ENCODE measurements around the gene BAIAP2. TPM values are rescaled to one million over a fixed set of nuclear protein-coding genes. Genes with fewer than 3 reads are reported as not detected.

Gene BAIAP2
- polyA plus RNA-seq, 2 of the 4 experiments (the other 2 are of a cell fraction) = 7.1 to 27.5 TPM

DNA sequence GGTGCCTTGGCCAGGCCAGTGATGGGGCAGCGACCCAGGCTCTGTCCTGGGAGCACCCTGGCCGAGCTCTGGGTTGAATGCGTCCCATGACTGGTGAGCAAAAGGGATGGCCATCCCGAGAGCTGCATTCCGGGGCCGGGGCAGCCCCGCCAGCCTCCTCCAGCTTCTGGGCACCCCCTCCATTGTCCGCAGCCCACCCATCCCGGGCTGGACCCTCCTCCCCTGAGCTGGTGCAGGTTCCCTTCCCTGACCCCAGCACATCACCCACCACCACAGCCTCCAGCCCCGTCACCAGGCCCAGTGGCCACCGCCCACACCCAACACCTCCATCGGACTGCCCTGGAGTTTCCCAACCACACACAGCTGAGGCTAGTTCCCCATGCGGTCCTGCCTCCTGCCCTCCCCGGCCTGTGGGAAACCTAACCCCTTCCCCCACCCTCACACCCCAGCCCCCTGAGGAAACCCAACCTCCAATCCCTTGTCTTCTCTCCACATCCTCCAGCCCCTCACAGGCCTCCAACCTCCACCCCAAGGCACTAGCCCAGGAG, 114.1 kb downstream of the BAIAP2 start:
- ChIA-PET POLR2A (no interaction called here), CTCF (interaction anchor here (1.0 to 11.5 kb wide), 7 partner anchors 6 to 125 kb away, joined by 3 to 175 read pairs (median 6); no protein-coding TSS in a partner anchor)
- 59% methylated on average over 14 of the region's 14 CpGs for WGBS (ENCODE audit: missing lambda C conversion rate)
- no peak for FAIRE-seq
- H3K4me2 ChIP-seq = no peak overlapping the region
- peak; percentile 20 to 35; a peak in 3 of 6 replicates for ATAC-seq
- no peaks in the 10 kb centered on the region for H3K9me3 ChIP-seq
- H3K27ac ChIP-seq = no peak overlapping the region
- no peak for DNase-seq (ENCODE audit: low read depth in 1 of 2, low spot score in 1 of 2)
- TF ChIP-seq, protein P1, sequence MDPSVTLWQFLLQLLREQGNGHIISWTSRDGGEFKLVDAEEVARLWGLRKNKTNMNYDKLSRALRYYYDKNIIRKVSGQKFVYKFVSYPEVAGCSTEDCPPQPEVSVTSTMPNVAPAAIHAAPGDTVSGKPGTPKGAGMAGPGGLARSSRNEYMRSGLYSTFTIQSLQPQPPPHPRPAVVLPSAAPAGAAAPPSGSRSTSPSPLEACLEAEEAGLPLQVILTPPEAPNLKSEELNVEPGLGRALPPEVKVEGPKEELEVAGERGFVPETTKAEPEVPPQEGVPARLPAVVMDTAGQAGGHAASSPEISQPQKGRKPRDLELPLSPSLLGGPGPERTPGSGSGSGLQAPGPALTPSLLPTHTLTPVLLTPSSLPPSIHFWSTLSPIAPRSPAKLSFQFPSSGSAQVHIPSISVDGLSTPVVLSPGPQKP (IDR thresholded peaks at IDR 0.05; ENCODE audit: low read depth, low read length) = no peak
- TF ChIP-seq ESRRA (IDR thresholded peaks at IDR 0.05; ENCODE audit: borderline replicate concordance, low read length) (no peak), RCOR1 (IDR thresholded peaks at IDR 0.05; ENCODE audit: low read depth, low read length) (no peak), MYC (IDR thresholded peaks at IDR 0.05; ENCODE audit: borderline replicate concordance, low read length) (no peak), ZC3H11A (IDR thresholded peaks at IDR 0.05) (no peak), ZFP36 (IDR thresholded peaks at IDR 0.05; ENCODE audit: borderline replicate concordance, partially characterized antibody) (no peak), KDM5A (IDR thresholded peaks at IDR 0.05) (no peak), RNF2 (IDR thresholded peaks at IDR 0.05; ENCODE audit: borderline replicate concordance, low read depth) (no peak), TP53 (CRISPR knock-in tag; IDR thresholded peaks at IDR 0.05) (no peak), FOXS1 (CRISPR knock-in tag; IDR thresholded peaks at IDR 0.05) (no peak), PHF8 (IDR thresholded peaks at IDR 0.05; ENCODE audit: borderline replicate concordance, low read depth) (no peak), HDAC2 (IDR thresholded peaks at IDR 0.05) (no peak), CBX2 (IDR thresholded peaks at IDR 0.05; ENCODE audit: borderline replicate concordance, low read depth) (no peak)
- TF ChIP-seq, protein P2, sequence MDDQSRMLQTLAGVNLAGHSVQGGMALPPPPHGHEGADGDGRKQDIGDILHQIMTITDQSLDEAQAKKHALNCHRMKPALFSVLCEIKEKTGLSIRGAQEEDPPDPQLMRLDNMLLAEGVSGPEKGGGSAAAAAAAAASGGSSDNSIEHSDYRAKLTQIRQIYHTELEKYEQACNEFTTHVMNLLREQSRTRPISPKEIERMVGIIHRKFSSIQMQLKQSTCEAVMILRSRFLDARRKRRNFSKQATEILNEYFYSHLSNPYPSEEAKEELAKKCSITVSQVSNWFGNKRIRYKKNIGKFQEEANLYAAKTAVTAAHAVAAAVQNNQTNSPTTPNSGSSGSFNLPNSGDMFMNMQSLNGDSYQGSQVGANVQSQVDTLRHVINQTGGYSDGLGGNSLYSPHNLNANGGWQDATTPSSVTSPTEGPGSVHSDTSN (IDR thresholded peaks at IDR 0.05) = no peak
- TF ChIP-seq, protein P3, sequence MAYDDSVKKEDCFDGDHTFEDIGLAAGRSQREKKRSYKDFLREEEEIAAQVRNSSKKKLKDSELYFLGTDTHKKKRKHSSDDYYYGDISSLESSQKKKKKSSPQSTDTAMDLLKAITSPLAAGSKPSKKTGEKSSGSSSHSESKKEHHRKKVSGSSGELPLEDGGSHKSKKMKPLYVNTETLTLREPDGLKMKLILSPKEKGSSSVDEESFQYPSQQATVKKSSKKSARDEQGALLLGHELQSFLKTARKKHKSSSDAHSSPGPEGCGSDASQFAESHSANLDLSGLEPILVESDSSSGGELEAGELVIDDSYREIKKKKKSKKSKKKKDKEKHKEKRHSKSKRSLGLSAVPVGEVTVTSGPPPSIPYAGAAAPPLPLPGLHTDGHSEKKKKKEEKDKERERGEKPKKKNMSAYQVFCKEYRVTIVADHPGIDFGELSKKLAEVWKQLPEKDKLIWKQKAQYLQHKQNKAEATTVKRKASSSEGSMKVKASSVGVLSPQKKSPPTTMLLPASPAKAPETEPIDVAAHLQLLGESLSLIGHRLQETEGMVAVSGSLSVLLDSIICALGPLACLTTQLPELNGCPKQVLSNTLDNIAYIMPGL (CRISPR knock-in tag; IDR thresholded peaks at IDR 0.05; ENCODE audit: borderline replicate concordance) = no peak
- TF ChIP-seq, protein P4, sequence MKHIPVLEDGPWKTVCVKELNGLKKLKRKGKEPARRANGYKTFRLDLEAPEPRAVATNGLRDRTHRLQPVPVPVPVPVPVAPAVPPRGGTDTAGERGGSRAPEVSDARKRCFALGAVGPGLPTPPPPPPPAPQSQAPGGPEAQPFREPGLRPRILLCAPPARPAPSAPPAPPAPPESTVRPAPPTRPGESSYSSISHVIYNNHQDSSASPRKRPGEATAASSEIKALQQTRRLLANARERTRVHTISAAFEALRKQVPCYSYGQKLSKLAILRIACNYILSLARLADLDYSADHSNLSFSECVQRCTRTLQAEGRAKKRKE (CRISPR knock-in tag; IDR thresholded peaks at IDR 0.05; ENCODE audit: low read depth) = no peak
- TF ChIP-seq, protein P5, sequence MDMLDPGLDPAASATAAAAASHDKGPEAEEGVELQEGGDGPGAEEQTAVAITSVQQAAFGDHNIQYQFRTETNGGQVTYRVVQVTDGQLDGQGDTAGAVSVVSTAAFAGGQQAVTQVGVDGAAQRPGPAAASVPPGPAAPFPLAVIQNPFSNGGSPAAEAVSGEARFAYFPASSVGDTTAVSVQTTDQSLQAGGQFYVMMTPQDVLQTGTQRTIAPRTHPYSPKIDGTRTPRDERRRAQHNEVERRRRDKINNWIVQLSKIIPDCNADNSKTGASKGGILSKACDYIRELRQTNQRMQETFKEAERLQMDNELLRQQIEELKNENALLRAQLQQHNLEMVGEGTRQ (IDR thresholded peaks at IDR 0.05) = no peak
- no peaks in the 10 kb centered on the region for H3K4me1 ChIP-seq
- no peak overlapping the region for H3K4me3 ChIP-seq

DNA sequence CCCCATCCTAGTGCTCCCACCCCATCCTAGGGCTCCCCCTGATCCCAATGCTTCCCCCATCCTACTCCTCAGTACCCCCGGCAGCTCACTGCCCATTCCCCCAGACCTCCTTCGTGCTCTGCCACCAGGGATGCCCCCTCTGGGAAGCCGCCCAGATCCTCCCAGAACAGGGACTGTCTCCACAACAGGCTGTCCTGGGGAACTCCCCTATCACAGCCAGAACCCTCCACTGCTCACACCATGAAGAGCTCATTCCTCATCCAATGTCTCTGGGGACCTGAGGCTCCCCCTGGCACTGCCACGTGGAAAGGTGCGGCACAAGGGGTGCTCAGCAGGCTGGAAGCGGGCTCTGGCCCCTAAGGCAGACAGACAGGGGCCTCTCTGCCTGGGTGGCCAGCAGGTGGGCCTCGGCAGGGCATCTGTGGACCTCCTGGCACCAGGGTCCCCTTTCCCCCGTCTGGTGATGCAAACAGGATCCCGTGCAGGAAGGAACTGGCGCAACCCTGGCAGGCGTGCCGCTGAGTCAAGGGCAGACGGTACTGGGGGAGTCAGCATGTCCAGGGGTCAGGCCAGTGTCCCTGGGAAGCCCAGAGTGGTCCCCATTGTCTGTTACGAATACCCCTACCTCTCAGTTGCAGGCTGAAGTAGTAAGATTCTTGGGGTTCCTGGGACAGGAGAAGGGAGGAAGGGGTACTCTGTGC, 115.6 kb downstream of the BAIAP2 start:
- Histone ChIP-seq H3K9me3 (no peaks in the 10 kb centered on the region), H3K4me3 (no peak overlapping the region), H3K4me1 (no peaks in the 10 kb centered on the region), H3K27ac (no peak overlapping the region), H3K4me2 (no peak overlapping the region)
- TF ChIP-seq CBX2 (IDR thresholded peaks at IDR 0.05; ENCODE audit: borderline replicate concordance, low read depth) (no peak), RCOR1 (IDR thresholded peaks at IDR 0.05; ENCODE audit: low read depth, low read length) (no peak), JUN (IDR thresholded peaks at IDR 0.05) (no peak), HOXB13 (CRISPR knock-in tag; IDR thresholded peaks at IDR 0.05; ENCODE audit: low read depth) (no peak)
- ChIA-PET POLR2A (no interaction called here), CTCF (interaction anchor here (1.1 to 11.5 kb wide), 4 partner anchors 7 to 92 kb away, joined by 3 to 175 read pairs (median 62); no protein-coding TSS in a partner anchor)
- DNase-seq (ENCODE audit: low read depth in 1 of 2, low spot score in 1 of 2) = no peak
- no peak for FAIRE-seq
- ATAC-seq = peak; percentile 37 to 46; a peak in 4 of 6 replicates
- 49% methylated on average over 13 of the region's 14 CpGs for WGBS (ENCODE audit: missing lambda C conversion rate)

All from A549 (cell line).